Upper lobe of right lung (tissue), 1 donor: ENCODE data around the gene CALR. TPM values are rescaled to one million over a fixed set of nuclear protein-coding genes. Genes with fewer than 3 reads are reported as not detected.

Source experiments
- ATAC-seq: fragments of 200-7000 bp; cut with Tn5 transposase; one replicate; pipeline ENCODE4 v1.9.1; 2020; ENCODE audit warnings: mild to moderate bottlenecking, moderate library complexity
- DNase-seq: peaks from one replicate; pipeline ENCODE4 v3.0.0-alpha.2; 2020
- H3K27ac ChIP-seq: fragments of 200-600 bp; one replicate; pipeline ENCODE4 v1.8.0; 2022
- H3K27me3 ChIP-seq: fragments of 200-600 bp; one replicate; pipeline ENCODE4 v1.8.0; 2022; ENCODE audit warnings: mild to moderate bottlenecking
- H3K36me3 ChIP-seq: fragments of 200-600 bp; one replicate; pipeline ENCODE4 v1.8.0; 2022
- H3K4me1 ChIP-seq: fragments of 200-600 bp; one replicate; pipeline ENCODE4 v1.8.0; 2022
- H3K4me3 ChIP-seq: fragments of 200-600 bp; one replicate; pipeline ENCODE4 v1.8.0; 2022; ENCODE audit warnings: mild to moderate bottlenecking
- H3K9me3 ChIP-seq: fragments of 200-600 bp; one replicate; pipeline ENCODE4 v1.8.0; 2022
- CTCF ChIP-seq: fragments of 200-600 bp; IDR thresholded peaks from one replicate; pipeline ENCODE4 v1.8.0; 2022; ENCODE audit warnings: antibody characterized with exemption
- intact Hi-C: fragments of 100-400 bp; cut with DNase I; formaldehyde crosslinking; loops from one replicate; pipeline ENCODE4 v1.11.0; 2022
- total RNA-seq: library from RNA; stranded (reverse); fragmentation: NEBNext Ultra II Directional; extraction: Animal tissue kit (Norgen Biotek cat#: 25700); gene quantifications from one replicate; pipeline ENCODE4 v1.2.1, GENCODE V29; 2021
- donor health status: DM: no; HTN: yes; CAD: no; lungs with severe emphysema.

CALR gene
- total RNA-seq, 1 donor from 2014 or later = 991 TPM

- Histone ChIP-seq H3K4me1 (peaks cover 10% of the 10 kb centered on the region), H3K27ac (no peak overlapping the region), H3K4me3 (no peak overlapping the region), H3K9me3 (no peaks in the 10 kb centered on the region), H3K36me3 (peaks cover 8% of the 10 kb centered on the region), H3K27me3 (no peaks in the 10 kb centered on the region)
- no peak for TF ChIP-seq CTCF
- intact Hi-C loops = no loop called here
- DNase-seq (no peak), ATAC-seq (no peak)
Observed at GRCh38 chr19:12959481-12959880, 21.1 kb downstream of the CALR start.

GRCh38 chr19:12965017-12965811 is 26.8 kb downstream of the CALR start:
- Histone ChIP-seq H3K4me1 (no peaks in the 10 kb centered on the region), H3K4me3 (peak overlapping the region; percentile 44), H3K27ac (peak overlapping the region; percentile 44), H3K27me3 (no peaks in the 10 kb centered on the region), H3K36me3 (no peaks in the 10 kb centered on the region), H3K9me3 (no peaks in the 10 kb centered on the region)
- peak; percentile 85 for TF ChIP-seq CTCF
- intact Hi-C loops = no loop called here
- ATAC-seq (peak; percentile 98), DNase-seq (peak; percentile 92)

GRCh38 chr19:12965812-12966135 is 27.4 kb downstream of the CALR start:
- intact Hi-C loops = no loop called here
- DNase-seq (no peak), ATAC-seq (no peak)
- Histone ChIP-seq H3K4me1 (no peaks in the 10 kb centered on the region), H3K36me3 (no peaks in the 10 kb centered on the region), H3K27ac (no peak overlapping the region), H3K27me3 (no peaks in the 10 kb centered on the region), H3K9me3 (no peaks in the 10 kb centered on the region), H3K4me3 (no peak overlapping the region)
- TF ChIP-seq CTCF = no peak

GRCh38 chr19:12967907-12968306 is 29.5 kb downstream of the CALR start:
- Histone ChIP-seq H3K9me3 (no peaks in the 10 kb centered on the region), H3K36me3 (no peaks in the 10 kb centered on the region), H3K4me1 (no peaks in the 10 kb centered on the region), H3K27ac (no peak overlapping the region), H3K4me3 (no peak overlapping the region), H3K27me3 (no peaks in the 10 kb centered on the region)
- intact Hi-C loops = no loop called here
- ATAC-seq (no peak), DNase-seq (no peak)
- TF ChIP-seq CTCF = no peak

GRCh38 chr19:12969292-12969988 is 31.0 kb downstream of the CALR start, which contains the start of gene DAND5:
DAND5 (plus strand) TSS chr19:12969576; CDS start chr19:12969661, 85 bp downstream.
- H3K4me3 ChIP-seq = no peak within 1 kb of the TSS

More at GRCh38 chr19:12969292-12969988, 31.0 kb downstream of the CALR start, which contains the start of gene DAND5:
- Histone ChIP-seq H3K27me3 (no peaks in the 10 kb centered on the region), H3K4me1 (no peaks in the 10 kb centered on the region), H3K27ac (no peak within 1 kb of the TSS), H3K36me3 (no peaks in the 10 kb centered on the region), H3K9me3 (no peaks in the 10 kb centered on the region)
- DNase-seq (no peak), ATAC-seq (no peak)
- TF ChIP-seq CTCF = no peak
- intact Hi-C loops = no loop called here
